Measurements from ENCODE around the gene OR4D2.
"Not testable (repeated sequence)": the region's sequence is repeated elsewhere in the genome, so short reads cannot be mapped to it uniquely, and the experiment has no call there.

OR4D2 gene

DNA sequence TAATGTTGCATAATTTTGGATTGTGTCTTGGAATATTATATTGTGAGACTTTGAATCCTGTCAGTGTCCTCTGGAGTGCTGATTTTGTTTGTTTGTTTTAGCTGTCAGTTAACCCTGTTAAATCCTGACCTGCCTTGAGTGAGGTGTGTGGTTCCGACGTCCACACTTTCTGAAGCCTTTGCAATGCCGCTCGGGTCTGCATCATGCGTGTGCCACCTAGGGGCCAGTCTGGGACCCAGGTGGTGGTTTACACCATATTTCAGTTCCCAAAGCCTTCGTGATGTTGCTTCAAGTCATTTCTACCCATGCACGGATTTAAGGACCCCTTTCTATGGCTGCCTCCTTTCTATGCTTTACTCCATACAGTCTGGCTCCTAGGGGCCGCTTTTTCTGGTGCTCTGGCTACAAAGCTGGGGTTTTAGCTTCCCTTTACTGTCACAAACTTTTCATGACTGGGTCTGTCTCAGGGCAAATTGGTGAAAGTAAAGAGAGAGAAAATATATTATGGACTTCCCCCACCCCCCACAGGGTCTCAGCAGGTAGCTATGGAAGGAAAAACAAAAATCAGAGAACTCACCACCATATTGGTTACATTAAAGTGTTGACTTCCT lies 30.0 kb upstream of the OR4D2 start:
- TF ChIP-seq, protein P1, sequence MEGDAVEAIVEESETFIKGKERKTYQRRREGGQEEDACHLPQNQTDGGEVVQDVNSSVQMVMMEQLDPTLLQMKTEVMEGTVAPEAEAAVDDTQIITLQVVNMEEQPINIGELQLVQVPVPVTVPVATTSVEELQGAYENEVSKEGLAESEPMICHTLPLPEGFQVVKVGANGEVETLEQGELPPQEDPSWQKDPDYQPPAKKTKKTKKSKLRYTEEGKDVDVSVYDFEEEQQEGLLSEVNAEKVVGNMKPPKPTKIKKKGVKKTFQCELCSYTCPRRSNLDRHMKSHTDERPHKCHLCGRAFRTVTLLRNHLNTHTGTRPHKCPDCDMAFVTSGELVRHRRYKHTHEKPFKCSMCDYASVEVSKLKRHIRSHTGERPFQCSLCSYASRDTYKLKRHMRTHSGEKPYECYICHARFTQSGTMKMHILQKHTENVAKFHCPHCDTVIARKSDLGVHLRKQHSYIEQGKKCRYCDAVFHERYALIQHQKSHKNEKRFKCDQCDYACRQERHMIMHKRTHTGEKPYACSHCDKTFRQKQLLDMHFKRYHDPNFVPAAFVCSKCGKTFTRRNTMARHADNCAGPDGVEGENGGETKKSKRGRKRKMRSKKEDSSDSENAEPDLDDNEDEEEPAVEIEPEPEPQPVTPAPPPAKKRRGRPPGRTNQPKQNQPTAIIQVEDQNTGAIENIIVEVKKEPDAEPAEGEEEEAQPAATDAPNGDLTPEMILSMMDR (IDR thresholded peaks at IDR 0.05; ENCODE audit: low read depth, low read length): peak; percentile 46
- H3K4me3 ChIP-seq (replicated peaks in 1 of 2; ENCODE audit: low read depth in 2 of 2, low read length in 2 of 2): no peak overlapping the region
- DNase-seq (ENCODE audit: low read depth in 2 of 2): peak in 1 of 2 donors; percentile 9

DNA sequence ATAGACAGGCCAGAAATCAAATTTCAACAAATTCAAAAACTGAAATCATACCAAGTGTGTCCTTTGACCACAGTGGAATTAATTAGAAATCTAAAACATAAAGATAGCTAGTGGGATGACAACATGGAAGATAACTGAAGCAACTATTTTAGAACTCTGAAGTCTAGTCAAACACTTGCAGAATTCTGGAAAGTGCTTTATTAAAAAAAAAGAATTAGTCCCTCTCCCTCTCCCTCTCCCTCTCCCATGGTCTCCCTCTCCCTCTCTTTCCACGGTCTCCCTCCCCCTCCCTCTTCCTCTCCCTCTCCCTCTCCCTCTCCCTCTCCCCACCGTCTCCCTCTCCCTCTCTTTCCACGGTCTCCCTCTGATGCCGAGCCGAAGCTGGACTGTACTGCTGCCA lies 25.3 kb upstream of the OR4D2 start:
- no peak for DNase-seq (ENCODE audit: low read depth in 2 of 2)
- TF ChIP-seq, protein P1 (IDR thresholded peaks at IDR 0.05; ENCODE audit: low read depth, low read length): no peak
- H3K4me3 ChIP-seq (replicated peaks in 1 of 2; ENCODE audit: low read depth in 2 of 2, low read length in 2 of 2): no peak overlapping the region

DNA sequence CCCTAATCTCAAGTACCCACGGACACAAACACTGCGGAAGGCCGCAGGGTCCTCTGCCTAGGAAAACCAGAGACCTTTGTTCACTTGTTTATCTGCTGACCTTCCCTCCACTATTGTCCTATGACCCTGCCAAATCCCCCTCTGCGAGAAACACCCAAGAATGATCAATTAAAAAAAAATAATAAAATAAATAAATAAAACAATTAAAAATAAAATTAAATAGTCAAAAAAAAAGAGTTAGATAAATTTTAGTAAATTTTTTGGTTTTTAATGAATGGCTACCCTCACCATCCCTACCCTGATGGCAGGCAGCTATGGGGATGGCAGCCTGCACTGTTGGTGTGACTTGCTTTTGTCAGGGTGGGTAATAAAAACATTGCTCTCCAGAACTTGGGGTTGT lies 23.4 kb upstream of the OR4D2 start:
- H3K4me3 ChIP-seq (replicated peaks in 1 of 2; ENCODE audit: low read depth in 2 of 2, low read length in 2 of 2); DNase-seq (ENCODE audit: low read depth in 2 of 2): not testable (repeated sequence)

DNA sequence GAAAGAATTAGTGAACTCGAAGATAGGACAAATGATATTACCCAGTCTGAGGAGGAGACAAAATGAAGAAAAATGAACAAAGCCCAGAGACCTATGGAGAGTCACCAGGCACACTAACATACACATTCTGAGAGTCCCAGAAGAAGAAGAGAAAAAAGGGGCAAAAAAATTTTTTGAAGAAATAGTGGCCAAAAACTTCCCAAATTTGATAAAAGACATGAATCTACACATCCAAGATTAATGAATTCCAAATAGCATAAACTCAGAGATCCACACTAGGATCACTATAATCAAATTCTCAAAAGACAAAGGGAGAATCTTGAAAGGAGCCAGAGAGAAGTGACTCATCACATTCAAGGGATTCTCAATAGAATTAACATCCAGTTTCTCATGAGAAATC lies 22.0 kb upstream of the OR4D2 start:
- DNase-seq (ENCODE audit: low read depth in 2 of 2): no peak
- no peak overlapping the region for H3K4me3 ChIP-seq (replicated peaks in 1 of 2; ENCODE audit: low read depth in 2 of 2, low read length in 2 of 2)
- TF ChIP-seq, protein P1 (IDR thresholded peaks at IDR 0.05; ENCODE audit: low read depth, low read length): no peak

DNA sequence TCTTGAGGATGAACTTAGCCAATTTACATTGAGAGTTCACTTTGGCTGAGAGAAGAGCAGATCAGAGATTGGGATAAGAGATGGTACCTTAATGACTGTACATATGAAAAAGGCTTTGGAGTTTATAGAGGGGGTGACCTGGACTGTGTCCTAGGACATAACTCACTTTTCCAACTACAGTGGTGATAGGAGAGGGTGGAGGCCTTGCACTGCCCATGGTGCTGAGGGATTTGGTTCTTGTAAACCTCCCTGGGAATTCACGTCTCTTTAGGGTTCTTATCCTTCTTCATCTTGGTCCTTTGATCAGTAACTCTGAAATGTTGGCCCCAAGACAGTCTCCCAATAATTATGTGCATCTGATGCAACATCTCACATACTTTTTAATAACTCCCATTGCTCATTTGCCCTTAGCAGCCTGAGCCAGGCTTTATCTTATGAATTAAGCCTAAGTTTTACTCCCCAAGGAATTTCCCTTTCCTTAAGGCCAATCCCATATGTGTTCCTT lies 18.8 kb upstream of the OR4D2 start, which contains the start of gene OR4D1:
TSS of gene OR4D1 (plus strand) at position 455 of the 505 bp plus-strand sequence. CDS start 6,770 bp downstream, outside the sequence.
- H3K4me3 ChIP-seq (replicated peaks in 1 of 2; ENCODE audit: low read depth in 2 of 2, low read length in 2 of 2): no peak within 1 kb of the TSS
- TF ChIP-seq, protein P1 (IDR thresholded peaks at IDR 0.05; ENCODE audit: low read depth, low read length): no peak
- DNase-seq (ENCODE audit: low read depth in 2 of 2): no peak

DNA sequence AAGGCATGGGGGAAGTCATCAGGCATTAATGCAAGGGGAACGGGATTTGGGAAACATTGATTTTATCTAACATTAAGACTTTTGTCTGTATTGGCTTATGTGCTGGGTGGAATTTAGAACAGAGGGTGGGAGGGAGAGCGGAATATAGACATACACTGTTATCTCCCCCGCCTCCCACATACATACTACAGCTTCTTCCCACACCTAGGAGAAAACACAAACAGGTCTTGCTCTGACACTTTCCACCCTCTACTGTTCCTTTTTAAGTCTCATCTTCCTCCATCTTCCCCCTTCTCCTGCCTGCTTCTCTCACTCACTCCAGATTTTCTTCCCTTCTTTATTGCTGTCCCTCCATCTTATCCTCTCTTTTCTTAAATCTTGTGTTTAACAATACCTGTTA lies 18.2 kb upstream of the OR4D2 start:
- DNase-seq (ENCODE audit: low read depth in 2 of 2): no peak
- TF ChIP-seq, protein P1 (IDR thresholded peaks at IDR 0.05; ENCODE audit: low read depth, low read length): no peak
- H3K4me3 ChIP-seq (replicated peaks in 1 of 2; ENCODE audit: low read depth in 2 of 2, low read length in 2 of 2): no peak overlapping the region

DNA sequence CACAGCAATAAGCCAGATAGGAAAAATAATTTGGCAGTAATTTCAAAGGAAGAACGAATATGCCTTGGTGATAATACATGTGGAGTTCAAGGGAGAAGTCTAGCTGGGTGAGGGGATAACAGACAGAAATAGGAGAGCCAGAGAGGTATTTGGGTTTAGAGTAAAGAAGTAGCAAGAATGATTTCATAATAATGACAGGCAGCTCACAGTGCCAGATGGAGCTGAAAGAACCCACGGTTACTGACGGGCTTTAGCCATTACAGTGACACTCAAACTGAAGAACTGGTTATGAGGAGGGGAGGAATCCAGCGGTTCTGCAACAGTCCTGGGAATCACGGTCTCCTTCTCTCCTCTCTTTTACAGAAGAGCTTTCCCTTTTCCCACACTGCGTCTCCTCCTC lies 16.4 kb upstream of the OR4D2 start:
- no peak for DNase-seq (ENCODE audit: low read depth in 2 of 2)
- TF ChIP-seq, protein P1 (IDR thresholded peaks at IDR 0.05; ENCODE audit: low read depth, low read length): no peak
- H3K4me3 ChIP-seq (replicated peaks in 1 of 2; ENCODE audit: low read depth in 2 of 2, low read length in 2 of 2): no peak overlapping the region

Measured in cardiac fibroblast (primary cell).